SK-N-SH treated with all-trans-retinoic acid at 6 μM for 48 hours (cell line): Measurements from ENCODE around the gene KCMF1.

Experiments used
- ATAC-seq: fragments of 200-7000 bp; cut with Tn5 transposase; 3 replicates; pipeline ENCODE4 v1.9.1; 2020; ENCODE audit warnings: mild to moderate bottlenecking, moderate library complexity
- ARNTL ChIP-seq: fragments of 450-650 bp; formaldehyde crosslinking; IDR thresholded peaks from 2 replicates; pipeline ENCODE4 v1.5.0; 2020; ENCODE audit warnings: low read depth, mild to moderate bottlenecking, moderate library complexity, borderline replicate concordance
- BACH2 ChIP-seq: fragments of 250-450 bp; sonication (Bioruptor Pico); IDR thresholded peaks from 2 replicates; pipeline ENCODE4 v1.9.0; 2021; ENCODE audit warnings: mild to moderate bottlenecking, borderline replicate concordance
- CSDC2 ChIP-seq: fragments of 250-450 bp; sonication (Bioruptor Pico); IDR thresholded peaks from 2 replicates; pipeline ENCODE4 v1.5.0; 2020; ENCODE audit warnings: mild to moderate bottlenecking, moderate library complexity
- CSRNP3 ChIP-seq: fragments of 250-450 bp; sonication (Bioruptor Pico); IDR thresholded peaks from 2 replicates; pipeline ENCODE4 v1.5.1; 2021; ENCODE audit warnings: mild to moderate bottlenecking, moderate library complexity
- ESRRG ChIP-seq: fragments of 250-450 bp; sonication (Bioruptor Pico); IDR thresholded peaks from 2 replicates; pipeline ENCODE4 v1.6.1; 2021; ENCODE audit warnings: mild to moderate bottlenecking
- GLIS3 ChIP-seq: fragments of 250-450 bp; sonication (Bioruptor Pico); IDR thresholded peaks from 2 replicates; pipeline ENCODE4 v1.5.0; 2020; ENCODE audit warnings: mild to moderate bottlenecking, moderate library complexity
- ISL1 ChIP-seq: fragments of 250-450 bp; sonication (Bioruptor Pico); IDR thresholded peaks from 2 replicates; pipeline ENCODE4 v2.1.2; 2022; ENCODE audit warnings: mild to moderate bottlenecking, moderate library complexity
- OSR1 ChIP-seq: fragments of 250-450 bp; sonication (Bioruptor Pico); IDR thresholded peaks from 2 replicates; pipeline ENCODE4 v1.8.0; 2022; ENCODE audit warnings: moderate library complexity, mild to moderate bottlenecking, inconsistent platforms
- PATZ1 ChIP-seq: fragments of 250-450 bp; sonication (Bioruptor Pico); IDR thresholded peaks from 2 replicates; pipeline ENCODE4 v1.8.0; 2020; ENCODE audit warnings: mild to moderate bottlenecking, moderate library complexity, borderline replicate concordance
- PPARA ChIP-seq: fragments of 250-450 bp; sonication (Bioruptor Pico); IDR thresholded peaks from 2 replicates; pipeline ENCODE4 v1.5.0; 2020; ENCODE audit warnings: mild to moderate bottlenecking, borderline replicate concordance
- RARB ChIP-seq: fragments of 250-450 bp; sonication (Bioruptor Pico); IDR thresholded peaks from 2 replicates; pipeline ENCODE4 v1.8.0; 2021; ENCODE audit warnings: mild to moderate bottlenecking, moderate library complexity
- SNAI2 ChIP-seq: fragments of 250-450 bp; sonication (Bioruptor Pico); IDR thresholded peaks from 2 replicates; pipeline ENCODE4 v1.5.0; 2020; ENCODE audit warnings: mild to moderate bottlenecking, moderate library complexity
- TCF4 ChIP-seq: fragments of 250-450 bp; sonication (Bioruptor Pico); IDR thresholded peaks from 2 replicates; pipeline ENCODE4 v1.8.0; 2021; ENCODE audit warnings: mild to moderate bottlenecking, moderate library complexity, borderline replicate concordance
- TOX ChIP-seq: fragments of 250-450 bp; sonication (Bioruptor Pico); IDR thresholded peaks from 2 replicates; pipeline ENCODE4 v1.8.0; 2021; ENCODE audit warnings: mild to moderate bottlenecking, moderate library complexity, borderline replicate concordance
- TSHZ2 ChIP-seq: fragments of 250-450 bp; sonication (Bioruptor Pico); IDR thresholded peaks from 2 replicates; pipeline ENCODE4 v1.5.0; 2020; ENCODE audit warnings: mild to moderate bottlenecking, moderate library complexity
- ZFP3 ChIP-seq: fragments of 250-450 bp; sonication (Bioruptor Pico); IDR thresholded peaks from 2 replicates; pipeline ENCODE4 v1.5.0; 2020; ENCODE audit warnings: mild to moderate bottlenecking, moderate library complexity
- ZFP30 ChIP-seq: fragments of 450-650 bp; formaldehyde crosslinking; IDR thresholded peaks from 2 replicates; pipeline ENCODE4 v1.5.0; 2022; ENCODE audit warnings: mild to moderate bottlenecking, moderate library complexity
- ZNF565 ChIP-seq: fragments of 450-650 bp; formaldehyde crosslinking; conservative IDR thresholded peaks from 2 replicates; pipeline ENCODE4 v1.5.0; 2020; ENCODE audit warnings: low read depth, mild to moderate bottlenecking, moderate library complexity
- ZNF70 ChIP-seq: fragments of 450-650 bp; formaldehyde crosslinking; IDR thresholded peaks from 2 replicates; pipeline ENCODE4 v1.5.0; 2020; ENCODE audit warnings: mild to moderate bottlenecking, moderate library complexity
- ZNF8 ChIP-seq: fragments of 450-650 bp; formaldehyde crosslinking; IDR thresholded peaks from 2 replicates; pipeline ENCODE4 v1.5.0; 2020; ENCODE audit warnings: mild to moderate bottlenecking, moderate library complexity
- TF ChIP-seq, protein P1 (sequence below): fragments of 250-450 bp; sonication (Bioruptor Pico); IDR thresholded peaks from 2 replicates; pipeline ENCODE4 v1.8.0; 2021; ENCODE audit warnings: low read depth, mild to moderate bottlenecking, moderate library complexity, borderline replicate concordance

The KCMF1 gene

DNA sequence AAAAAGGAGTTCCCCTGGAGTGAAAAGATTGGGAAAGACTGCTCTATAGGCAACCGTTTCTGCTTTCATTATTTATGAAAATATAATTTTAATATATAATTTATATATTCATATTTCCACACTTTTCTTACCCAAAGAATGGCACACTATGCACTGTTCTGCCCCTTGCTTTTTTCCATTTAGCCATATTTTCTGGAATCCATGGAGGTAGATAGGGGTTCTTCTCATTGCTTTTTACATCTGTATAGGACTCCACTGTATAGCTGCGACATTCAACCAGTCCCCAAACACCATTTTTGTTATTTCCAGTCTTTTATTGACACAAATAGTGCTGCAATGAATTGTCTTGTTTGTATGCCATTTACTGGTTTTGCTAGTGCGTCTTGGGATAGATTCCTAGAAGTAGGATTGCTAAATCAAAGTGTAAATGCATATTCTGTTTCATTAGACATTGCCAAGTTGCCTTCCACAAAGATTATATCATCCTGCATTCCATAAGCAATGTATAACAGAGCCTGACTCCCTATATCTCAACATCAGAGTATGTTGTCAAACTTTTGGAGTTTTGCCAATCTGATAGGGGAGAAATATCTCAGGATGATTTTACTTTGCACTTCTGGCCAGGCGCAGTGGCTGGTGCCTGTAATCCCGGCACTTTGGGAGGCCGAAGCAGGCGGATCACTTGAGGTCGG is 135.7 kb downstream of the KCMF1 start:
- ATAC-seq: peak; percentile 84

More for the DNA sequence above, 135.7 kb downstream of the KCMF1 start:
- no peak for TF ChIP-seq ZNF565 (CRISPR knock-in tag)
- no peak for TF ChIP-seq TSHZ2 (CRISPR knock-in tag)
- TF ChIP-seq RARB (CRISPR knock-in tag): no peak
- TF ChIP-seq ISL1 (CRISPR knock-in tag): peak; percentile 82
- TF ChIP-seq TCF4 (CRISPR knock-in tag): no peak
- no peak for TF ChIP-seq ZFP30 (CRISPR knock-in tag)
- TF ChIP-seq CSDC2: 0 out of 2 replicates have a peak, but pooled peaks have one; percentile 14
- no peak for TF ChIP-seq OSR1 (CRISPR knock-in tag)
- no peak for TF ChIP-seq ZNF8 (CRISPR knock-in tag)
- no peak for TF ChIP-seq ARNTL (CRISPR knock-in tag)
- TF ChIP-seq ZFP3 (CRISPR knock-in tag): no peak
- TF ChIP-seq ZNF70 (CRISPR knock-in tag): peak; percentile 98
- TF ChIP-seq, protein P1, sequence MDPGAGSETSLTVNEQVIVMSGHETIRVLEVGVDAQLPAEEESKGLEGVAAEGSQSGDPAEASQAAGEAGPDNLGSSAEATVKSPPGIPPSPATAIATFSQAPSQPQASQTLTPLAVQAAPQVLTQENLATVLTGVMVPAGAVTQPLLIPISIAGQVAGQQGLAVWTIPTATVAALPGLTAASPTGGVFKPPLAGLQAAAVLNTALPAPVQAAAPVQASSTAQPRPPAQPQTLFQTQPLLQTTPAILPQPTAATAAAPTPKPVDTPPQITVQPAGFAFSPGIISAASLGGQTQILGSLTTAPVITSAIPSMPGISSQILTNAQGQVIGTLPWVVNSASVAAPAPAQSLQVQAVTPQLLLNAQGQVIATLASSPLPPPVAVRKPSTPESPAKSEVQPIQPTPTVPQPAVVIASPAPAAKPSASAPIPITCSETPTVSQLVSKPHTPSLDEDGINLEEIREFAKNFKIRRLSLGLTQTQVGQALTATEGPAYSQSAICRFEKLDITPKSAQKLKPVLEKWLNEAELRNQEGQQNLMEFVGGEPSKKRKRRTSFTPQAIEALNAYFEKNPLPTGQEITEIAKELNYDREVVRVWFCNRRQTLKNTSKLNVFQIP (CRISPR knock-in tag): no peak
- TF ChIP-seq GLIS3: no peak
- no peak for TF ChIP-seq PPARA
- no peak for TF ChIP-seq SNAI2 (CRISPR knock-in tag)
- no peak for TF ChIP-seq CSRNP3 (CRISPR knock-in tag)
- TF ChIP-seq BACH2 (CRISPR knock-in tag): no peak
- TF ChIP-seq PATZ1: no peak
- 0 out of 2 replicates have a peak, but pooled peaks have one; percentile 33 for TF ChIP-seq TOX (CRISPR knock-in tag)
- TF ChIP-seq ESRRG (CRISPR knock-in tag): no peak
- TF ChIP-seq, all 23 proteins: peak for 4
